Hypothalamus (tissue), 51 donors: ENCODE measurements around the gene KMO.

ENCODE experiments used
- DNase-seq, 51 donors: peaks; one replicate each; lab custom pipeline; 2025; lab: John Stamatoyannopoulos, UW

KMO gene

GRCh38 chr1:241622669-241623068 is 90.5 kb downstream of the KMO start:
- DNase-seq: no peak

- DNase-seq: no peak
These were observed 92.8 kb downstream of the KMO start for GRCh38 chr1:241624935-241625334.

GRCh38 chr1:241627453-241628259 is 95.5 kb downstream of the KMO start:
- peak in 1 of 51 donors; percentile 23 for DNase-seq

- no peak for DNase-seq
These were observed 97.8 kb downstream of the KMO start for GRCh38 chr1:241630005-241630404.

GRCh38 chr1:241630476-241630875 is 98.3 kb downstream of the KMO start:
- DNase-seq: no peak

GRCh38 chr1:241630899-241631298 is 98.7 kb downstream of the KMO start:
- DNase-seq: no peak

GRCh38 chr1:241631674-241632073 is 99.5 kb downstream of the KMO start:
- no peak for DNase-seq

- DNase-seq: no peak
These were observed 100.8 kb downstream of the KMO start for GRCh38 chr1:241632987-241633386.

GRCh38 chr1:241635556-241636152 is 103.5 kb downstream of the KMO start:
- no peak for DNase-seq

- DNase-seq: no peak
These were observed 104.1 kb downstream of the KMO start for GRCh38 chr1:241636291-241636690.

- DNase-seq: no peak
These were observed 104.9 kb downstream of the KMO start for GRCh38 chr1:241637046-241637590.

- DNase-seq: no peak
These were observed 105.4 kb downstream of the KMO start for GRCh38 chr1:241637604-241638003.

GRCh38 chr1:241638099-241638682 is 106.0 kb downstream of the KMO start:
- DNase-seq: no peak

GRCh38 chr1:241638909-241639622 is 106.9 kb downstream of the KMO start:
- no peak for DNase-seq

GRCh38 chr1:241639623-241640148 is 107.5 kb downstream of the KMO start:
- peak in 23 of 51 donors; percentile 14 to 58 (median 40) for DNase-seq

GRCh38 chr1:241640149-241640866 is 108.1 kb downstream of the KMO start, which contains the start of the genes CHML and OPN3:
Gene CHML, minus strand, starts transcription at chr1:241640369. Its CDS starts 4,603 bp downstream, at chr1:241635766.
Gene OPN3, minus strand, starts transcription at chr1:241640369. Its CDS starts 115 bp downstream, at chr1:241640254.
- DNase-seq: peak; percentile 25 to 98 (median 88)

GRCh38 chr1:241640867-241641622 is 108.9 kb downstream of the KMO start:
- DNase-seq: no peak

GRCh38 chr1:241641773-241642592 is 109.8 kb downstream of the KMO start:
- DNase-seq: no peak
